ENCODE results near the gene GPR62. TPM values are rescaled to one million over a fixed set of nuclear protein-coding genes. Genes with fewer than 3 reads are reported as not detected.
A peak's percentile ranks its signal among the peaks of the same experiment; 100 is the strongest.

Gene GPR62
- total and polyA plus RNA-seq, 9 of the 15 experiments (the other 6 are each of a cell fraction or from before 2014, with no cell fraction given), result not detected

GRCh38 chr3:51995346-51996163, 40.4 kb downstream of the GPR62 start, which contains the start of gene RPL29 (continued):
- TF ChIP-seq MNT (conservative IDR thresholded peaks at IDR 0.05) (peak in 1 of 2 experiments; percentile 70; a peak in 2 of 4 replicates), MLLT1 (IDR thresholded peaks at IDR 0.05) (0 out of 4 replicates have a peak, but pooled peaks of 1 of the 2 experiments have one; percentile 34), ELF1 (tag; IDR thresholded peaks at IDR 0.05) (peak; percentile 97), POLR2B (IDR thresholded peaks at IDR 0.05; ENCODE audit: low read depth, partially characterized antibody) (peak; percentile 95), ETV5 (CRISPR knock-in tag; IDR thresholded peaks at IDR 0.05; ENCODE audit: low read depth) (peak; percentile 93), ZC3H11A (IDR thresholded peaks at IDR 0.05; ENCODE audit: low read depth, low read length) (peak; percentile 81; the same call in 1 of the 2 replicates), NFRKB (IDR thresholded peaks at IDR 0.05; ENCODE audit: low read depth) (peak; percentile 91), MYC (IDR thresholded peaks at IDR 0.05; ENCODE audit: low read depth, low read length) (peak; percentile 97), MYC (CRISPR knock-in tag; IDR thresholded peaks at IDR 0.05; ENCODE audit: borderline replicate concordance, low read depth) (peak; percentile 93), IRF9 (tag; IDR thresholded peaks at IDR 0.05) (no peak), TCF3 (CRISPR knock-in tag; IDR thresholded peaks at IDR 0.05) (peak; percentile 26; the same call in 1 of the 2 replicates), ZNF395 (CRISPR knock-in tag; IDR thresholded peaks at IDR 0.05) (no peak), HDAC1 (IDR thresholded peaks at IDR 0.05) (peak in 1 of 2 experiments; percentile 70; a peak in 2 of 4 replicates), SIN3B (IDR thresholded peaks at IDR 0.05; ENCODE audit: low read depth) (peak; percentile 84), EP400 (IDR thresholded peaks at IDR 0.05) (peak; percentile 98), NCOR1 (IDR thresholded peaks at IDR 0.05) (peak; percentile 48), PKNOX1 (IDR thresholded peaks at IDR 0.05) (peak; percentile 74), PML (IDR thresholded peaks at IDR 0.05; ENCODE audit: low read length) (peak; percentile 75; the same call in 1 of the 2 replicates), HDAC8 (tag; IDR thresholded peaks at IDR 0.05) (no peak), ZFP1 (CRISPR knock-in tag; IDR thresholded peaks at IDR 0.05) (no peak), GABPA (tag; conservative IDR thresholded peaks at IDR 0.05; ENCODE audit: low read depth) (peak; percentile 99), BRD4 (IDR thresholded peaks at IDR 0.05) (peak; percentile 98)

Measured in K562 (cell line).